NCI-H1417 (cell line): ENCODE measurements around the gene PREX1.

Experiments
- DNase-seq, 3 experiments: peaks; one replicate each; lab custom pipeline; 2025; lab: John Stamatoyannopoulos, UW

The PREX1 gene

GRCh38 chr20:48634641-48635040 is 193.2 kb downstream of the PREX1 start:
- no peak for DNase-seq

- DNase-seq: no peak
These were observed 194.1 kb downstream of the PREX1 start for GRCh38 chr20:48633620-48634257.

GRCh38 chr20:48632825-48633619 is 194.8 kb downstream of the PREX1 start:
- no peak for DNase-seq

- DNase-seq: no peak
These were observed 195.6 kb downstream of the PREX1 start for GRCh38 chr20:48632017-48632824.

- peak in 1 of 3 experiments; percentile 47 for DNase-seq
These were observed 196.4 kb downstream of the PREX1 start for GRCh38 chr20:48631114-48632016.

- peak in 1 of 3 experiments; percentile 47 for DNase-seq
These were observed 197.3 kb downstream of the PREX1 start for GRCh38 chr20:48630342-48631075.

GRCh38 chr20:48629960-48630315 is 197.9 kb downstream of the PREX1 start:
- no peak for DNase-seq

- DNase-seq: no peak
These were observed 198.5 kb downstream of the PREX1 start for GRCh38 chr20:48629069-48629959.

GRCh38 chr20:48627737-48628128 is 200.1 kb downstream of the PREX1 start:
- DNase-seq: no peak

- no peak for DNase-seq
These were observed 200.7 kb downstream of the PREX1 start for GRCh38 chr20:48626938-48627736.

- DNase-seq: no peak
These were observed 201.4 kb downstream of the PREX1 start for GRCh38 chr20:48626226-48626937.

GRCh38 chr20:48625136-48625900 is 202.5 kb downstream of the PREX1 start:
- no peak for DNase-seq

- DNase-seq: no peak
These were observed 203.3 kb downstream of the PREX1 start for GRCh38 chr20:48624315-48625020.

- DNase-seq: no peak
These were observed 203.9 kb downstream of the PREX1 start for GRCh38 chr20:48623906-48624265.

GRCh38 chr20:48623176-48623905 is 204.5 kb downstream of the PREX1 start:
- DNase-seq: no peak

GRCh38 chr20:48622421-48622820 is 205.4 kb downstream of the PREX1 start:
- no peak for DNase-seq
